NCI-H2227 (cell line): ENCODE data around the gene DCAF12.
"Not testable (repeated sequence)": the region's sequence is repeated elsewhere in the genome, so short reads cannot be mapped to it uniquely, and the experiment has no call there.

Experiments
- DNase-seq: peaks from one replicate; lab custom pipeline; 2025; ENCODE audit not compliant: unreplicated experiment; lab: John Stamatoyannopoulos, UW

The DCAF12 gene

DNA sequence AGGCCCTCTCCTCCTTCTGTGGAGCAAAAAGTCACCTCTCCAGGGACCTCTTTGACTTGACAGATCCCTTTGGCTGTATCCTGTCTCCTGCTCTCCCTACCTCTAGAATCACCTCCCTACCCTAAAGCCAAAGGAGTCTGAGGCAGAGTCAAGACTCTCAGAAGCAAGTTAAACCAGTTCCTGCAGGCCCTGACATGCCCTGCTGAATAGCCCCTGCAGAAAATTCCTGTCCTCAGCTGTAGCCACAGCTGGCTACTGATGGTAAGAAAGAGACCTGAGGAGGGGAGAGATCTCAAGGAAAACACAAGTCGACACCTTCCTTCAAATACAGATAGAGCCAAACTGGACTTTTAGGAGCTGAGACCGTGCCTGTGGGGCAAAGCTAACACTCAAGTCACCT is 54.1 kb downstream of the DCAF12 start:
- DNase-seq, result no peak

DNA sequence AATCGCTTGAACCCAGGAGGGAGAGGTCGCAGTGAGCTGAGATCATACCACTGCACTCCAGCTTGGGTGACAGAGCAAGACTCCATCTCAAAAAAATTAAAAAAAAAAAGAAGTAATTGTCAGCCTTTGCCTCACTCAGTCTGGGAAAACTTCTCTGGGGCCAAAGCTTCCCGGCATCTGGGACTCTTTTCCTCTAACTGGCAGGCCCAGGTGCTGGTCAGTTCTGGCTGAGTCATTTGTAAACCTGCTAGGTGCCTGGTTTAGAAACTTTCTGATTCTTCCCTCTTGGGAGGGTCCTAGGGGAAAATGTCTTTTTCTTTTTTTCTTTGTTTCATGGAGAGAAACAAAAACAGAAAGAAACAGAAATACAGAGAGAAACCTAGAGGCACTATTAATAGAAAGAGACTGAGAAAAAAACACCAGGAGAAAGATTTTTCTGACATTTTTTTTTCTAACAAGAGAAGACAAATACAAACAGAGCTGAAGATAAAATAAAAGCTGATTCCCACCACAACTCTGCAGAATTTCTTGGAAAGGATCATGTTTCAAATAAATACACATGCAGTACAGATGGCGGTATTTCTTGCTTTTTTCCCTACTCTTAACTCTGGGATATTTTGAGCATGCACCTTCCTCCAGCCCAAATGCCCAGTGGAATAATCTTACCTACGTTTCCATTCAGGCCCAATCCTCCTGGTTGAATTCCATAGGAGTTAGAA is 55.7 kb downstream of the DCAF12 start:
- DNase-seq, result no peak

DNA sequence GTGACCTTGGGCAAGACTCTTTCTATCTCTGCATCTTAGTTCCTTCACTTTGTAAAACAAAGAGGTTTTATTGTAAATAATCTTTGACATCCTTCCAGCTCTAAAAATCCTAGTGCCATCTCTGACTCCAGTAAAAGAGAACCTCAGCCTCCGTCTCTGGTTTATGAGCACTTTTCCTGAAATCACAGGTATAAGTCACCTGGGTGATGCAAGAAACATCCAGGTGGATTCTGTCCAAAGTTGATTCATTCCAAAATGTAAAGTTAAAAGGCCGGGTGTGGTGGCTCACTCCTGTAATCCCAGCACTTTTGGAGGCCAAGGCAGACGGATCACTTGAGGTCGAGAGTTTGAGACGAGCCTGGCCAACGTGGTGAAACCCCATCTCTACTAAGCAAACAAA is 56.7 kb downstream of the DCAF12 start:
- no peak for DNase-seq

GRCh38 chr9:34065541-34065940 is 61.0 kb downstream of the DCAF12 start:
- no peak for DNase-seq

GRCh38 chr9:34059954-34060353 is 66.5 kb downstream of the DCAF12 start:
- no peak for DNase-seq

- no peak for DNase-seq
These were observed 67.2 kb downstream of the DCAF12 start for GRCh38 chr9:34059281-34059680.

- peak; percentile 41 for DNase-seq
These were observed 76.7 kb downstream of the DCAF12 start for GRCh38 chr9:34049630-34050384.

- DNase-seq, result peak; percentile 95
These were observed 77.5 kb downstream of the DCAF12 start, which contains the start of gene UBAP2 for GRCh38 chr9:34048727-34049629. Gene UBAP2, minus strand, starts transcription at chr9:34048887. Its CDS starts 31,739 bp downstream, at chr9:34017148.

DNA sequence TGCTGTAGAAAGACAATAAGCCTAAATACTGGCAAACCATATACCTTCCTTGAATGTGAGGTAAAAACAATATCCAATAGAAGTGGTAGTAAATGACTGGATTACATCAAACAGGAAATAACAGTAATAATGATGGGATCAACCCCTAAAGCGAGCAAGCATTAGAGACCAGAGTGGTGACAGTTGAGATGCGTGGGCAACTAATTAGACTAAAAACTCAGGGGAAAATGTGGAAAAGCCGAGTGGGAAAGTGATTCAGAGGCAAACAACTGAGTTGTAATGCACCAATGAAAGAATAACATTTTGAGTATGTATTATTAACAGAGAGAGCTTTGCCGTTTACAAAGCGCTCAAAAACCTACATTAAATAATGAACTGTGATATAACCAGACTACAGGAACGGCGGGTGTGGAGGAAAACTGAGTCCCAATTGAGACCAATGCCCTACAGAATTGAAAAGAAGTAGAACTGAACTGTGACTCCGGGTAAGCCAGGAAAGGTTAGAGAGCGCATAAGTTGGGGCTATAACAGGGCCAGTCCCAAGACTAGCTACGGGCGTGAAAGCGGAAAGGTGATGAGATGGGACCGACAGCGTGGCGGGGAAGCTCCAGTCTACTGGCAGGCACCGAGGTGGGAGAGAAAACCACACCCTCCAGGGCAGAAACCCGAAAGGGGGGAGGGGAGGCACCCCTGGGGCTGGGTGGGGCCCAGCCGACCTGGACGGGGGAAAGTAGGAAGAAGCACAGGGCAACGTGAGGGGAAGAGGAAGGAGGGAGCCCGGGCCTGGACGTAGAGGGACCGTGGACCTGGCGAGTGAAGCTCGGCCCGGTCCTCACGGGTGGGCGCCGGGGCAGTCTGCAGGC is 78.4 kb downstream of the DCAF12 start:
- DNase-seq, result peak; percentile 46

DNA sequence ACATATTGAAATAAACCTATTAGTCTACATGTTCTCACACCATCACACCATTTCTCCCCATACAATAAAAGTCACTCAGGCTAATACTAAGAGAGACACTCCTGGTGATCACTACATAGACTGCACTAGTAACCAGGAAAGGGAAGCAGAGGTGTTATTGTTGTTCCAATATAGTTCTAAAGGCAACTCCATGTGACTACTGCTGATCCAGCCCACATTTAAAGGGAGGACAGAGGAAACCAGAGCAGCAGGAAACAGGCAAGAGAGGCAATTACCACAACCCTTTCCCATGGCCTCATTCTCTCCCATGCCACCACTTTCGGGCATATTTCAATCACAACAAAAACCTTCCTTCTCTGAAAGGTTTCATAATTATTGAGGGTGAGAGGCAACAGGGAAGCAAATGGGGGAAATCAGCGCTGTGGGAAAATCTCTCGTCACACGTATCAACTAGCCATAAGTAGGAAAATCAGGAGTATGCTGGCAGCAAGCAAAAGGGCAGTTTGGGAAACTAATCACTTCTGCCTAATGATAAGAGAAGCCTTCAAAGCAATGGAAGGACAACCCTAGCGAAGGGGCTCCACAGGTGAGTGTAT is 79.6 kb downstream of the DCAF12 start:
- peak; percentile 11 for DNase-seq

- DNase-seq, result peak; percentile 5
These were observed 80.6 kb downstream of the DCAF12 start for GRCh38 chr9:34045903-34046302.

GRCh38 chr9:34042074-34042473 is 84.4 kb downstream of the DCAF12 start:
- DNase-seq, result not testable (repeated sequence)

DNA sequence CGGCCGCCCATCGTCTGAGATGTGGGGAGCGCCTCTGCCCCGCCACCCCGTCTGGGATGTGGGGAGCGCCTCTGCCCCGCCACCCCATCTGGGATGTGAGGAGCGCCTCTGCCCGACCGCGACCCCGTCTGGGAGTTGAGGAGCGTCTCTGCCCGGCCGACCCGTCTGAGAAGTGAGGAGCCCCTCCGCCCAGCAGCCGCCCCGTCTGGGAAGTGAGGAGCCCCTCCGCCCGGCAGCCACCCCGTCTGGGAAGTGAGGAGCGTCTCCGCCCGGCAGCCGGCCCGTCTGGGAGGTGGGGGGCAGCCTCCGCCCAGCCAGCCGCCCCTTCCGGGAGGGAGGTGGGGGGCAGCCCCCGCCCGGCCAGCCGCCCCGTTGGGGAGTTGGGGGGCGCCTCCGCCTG is 87.6 kb downstream of the DCAF12 start:
- DNase-seq, result not testable (repeated sequence)

DNA sequence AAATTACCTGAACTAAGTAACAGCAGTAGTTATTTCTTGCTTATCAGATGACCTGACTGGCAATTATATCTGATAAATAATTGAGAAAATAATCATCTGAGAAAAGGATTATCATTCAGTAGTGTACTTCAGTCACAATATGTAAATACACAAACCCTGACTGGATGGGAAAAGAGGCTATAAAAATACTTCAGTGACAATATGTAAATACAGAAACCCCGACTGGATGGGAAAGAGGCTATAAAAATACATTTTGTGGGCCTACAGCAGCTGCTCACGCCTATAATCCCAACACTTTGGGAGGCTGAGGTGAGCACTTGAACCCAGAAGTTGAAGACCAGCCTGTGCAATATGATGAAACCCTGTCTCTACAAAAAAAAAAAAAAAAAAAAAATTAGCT is 88.9 kb downstream of the DCAF12 start:
- DNase-seq, result no peak

GRCh38 chr9:34036625-34037024 is 89.9 kb downstream of the DCAF12 start:
- no peak for DNase-seq
